Measurements from ENCODE around the gene LTC4S.
"Not testable (repeated sequence)": the region's sequence is repeated elsewhere in the genome, so short reads cannot be mapped to it uniquely, and the experiment has no call there.

LTC4S gene

GRCh38 chr5:179827680-179828079, 33.9 kb downstream of the LTC4S start:
- no peak for DNase-seq

- no peak for DNase-seq
These were observed 35.1 kb downstream of the LTC4S start for GRCh38 chr5:179828756-179829421.

DNA sequence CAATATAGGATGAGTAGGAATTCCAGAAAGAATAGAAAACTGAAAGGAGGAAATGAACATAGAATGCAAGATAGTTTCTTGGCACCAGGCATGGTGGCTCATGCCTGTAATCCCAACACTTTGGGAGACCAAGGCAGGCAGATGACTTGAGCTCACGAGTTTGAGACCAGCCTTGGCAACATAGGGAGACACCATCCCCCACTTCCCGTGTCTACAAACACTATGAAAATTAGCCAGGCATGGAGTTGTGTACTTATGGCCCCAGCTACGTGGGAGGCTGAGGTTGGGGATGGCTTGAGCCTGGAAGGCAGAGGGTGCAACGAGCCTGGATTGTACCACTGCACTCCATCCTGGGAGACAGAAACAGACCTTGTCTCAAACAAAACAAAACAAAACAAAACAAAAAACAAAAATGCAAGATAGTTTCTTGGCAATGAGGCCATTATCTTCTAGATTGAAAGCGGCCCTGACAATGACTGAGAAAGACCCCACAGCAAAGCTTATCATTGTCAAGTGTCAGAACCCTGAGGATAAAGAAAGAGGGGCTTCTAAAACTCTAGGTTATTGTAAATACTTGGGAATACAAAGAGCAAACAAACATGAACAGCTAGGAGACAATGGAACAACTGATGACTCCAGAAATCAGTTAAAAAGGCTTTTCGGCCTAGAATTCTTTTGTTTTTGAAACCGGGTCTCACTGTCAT, 36.1 kb downstream of the LTC4S start:
- DNase-seq, result no peak

GRCh38 chr5:179830818-179831468, 37.2 kb downstream of the LTC4S start:
- no peak for DNase-seq

- no peak for DNase-seq
These were observed 38.4 kb downstream of the LTC4S start for GRCh38 chr5:179832039-179832745.

DNA sequence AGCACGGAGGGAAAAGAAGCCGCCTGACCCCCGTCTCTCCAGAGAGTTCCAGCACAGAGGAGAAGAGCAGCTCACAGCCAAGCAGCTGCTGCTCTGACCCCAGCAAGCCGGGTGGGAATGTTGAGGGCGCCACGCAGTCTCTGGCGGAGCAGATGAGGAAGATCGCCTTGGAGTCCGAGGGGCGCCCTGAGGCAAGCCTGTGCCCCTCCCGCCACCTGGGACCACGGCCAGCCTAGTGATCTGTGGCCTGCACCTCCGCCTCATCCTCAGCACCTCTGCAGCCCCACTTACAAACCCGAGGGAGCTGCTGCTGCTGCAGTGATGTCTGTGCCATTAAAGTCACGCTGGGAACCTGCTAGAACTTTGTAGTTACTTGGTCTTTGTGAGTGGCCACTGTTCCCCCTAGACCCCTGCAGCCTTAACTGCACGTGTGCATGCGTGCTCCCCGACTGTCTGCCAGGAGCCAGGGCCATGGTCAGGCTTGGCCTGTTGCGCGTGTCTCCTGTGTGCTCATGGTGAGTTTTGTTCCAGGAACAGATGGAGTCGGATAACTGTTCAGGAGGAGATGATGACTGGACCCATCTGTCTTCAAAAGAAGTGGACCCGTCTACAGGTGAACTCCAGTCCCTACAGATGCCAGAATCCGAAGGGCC, 39.4 kb downstream of the LTC4S start:
- no peak for DNase-seq

DNA sequence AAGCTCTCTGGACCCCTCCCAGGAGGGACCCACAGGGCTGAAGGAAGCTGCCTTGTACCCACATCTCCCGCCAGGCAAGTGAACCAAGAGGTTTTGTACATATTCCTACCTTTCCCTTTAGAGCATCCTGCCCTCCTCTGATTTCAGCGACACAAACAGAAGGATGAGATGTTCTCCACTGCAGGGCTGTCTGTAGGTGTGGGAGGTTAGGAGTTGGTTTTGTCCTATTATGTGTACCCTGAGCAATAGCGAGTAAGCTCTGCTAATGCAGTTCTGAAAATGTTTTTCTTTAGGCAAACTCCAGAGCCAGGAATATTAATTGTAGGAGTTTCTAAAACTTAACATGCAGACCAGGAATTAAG, 39.9 kb downstream of the LTC4S start:
- DNase-seq, result no peak

DNA sequence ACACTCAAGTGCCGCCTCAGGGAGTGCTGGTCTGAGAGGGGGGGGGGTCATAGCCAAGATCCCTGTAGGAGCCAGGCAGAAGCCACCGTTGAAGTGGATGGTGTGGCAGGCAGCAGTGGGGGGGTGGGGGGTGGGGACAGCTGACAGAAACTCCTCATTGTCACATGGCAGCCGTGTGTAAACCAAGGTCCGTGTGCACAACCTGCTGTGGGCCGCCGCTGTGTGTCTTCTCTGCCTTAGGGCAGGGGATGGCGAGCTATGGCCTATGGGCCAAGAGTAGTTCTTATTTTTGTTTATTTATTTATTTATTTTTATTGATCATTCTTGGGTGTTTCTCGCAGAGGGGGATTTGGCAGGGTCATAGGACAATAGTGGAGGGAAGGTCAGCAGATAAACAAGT, 40.3 kb downstream of the LTC4S start:
- DNase-seq, result no peak

DNA sequence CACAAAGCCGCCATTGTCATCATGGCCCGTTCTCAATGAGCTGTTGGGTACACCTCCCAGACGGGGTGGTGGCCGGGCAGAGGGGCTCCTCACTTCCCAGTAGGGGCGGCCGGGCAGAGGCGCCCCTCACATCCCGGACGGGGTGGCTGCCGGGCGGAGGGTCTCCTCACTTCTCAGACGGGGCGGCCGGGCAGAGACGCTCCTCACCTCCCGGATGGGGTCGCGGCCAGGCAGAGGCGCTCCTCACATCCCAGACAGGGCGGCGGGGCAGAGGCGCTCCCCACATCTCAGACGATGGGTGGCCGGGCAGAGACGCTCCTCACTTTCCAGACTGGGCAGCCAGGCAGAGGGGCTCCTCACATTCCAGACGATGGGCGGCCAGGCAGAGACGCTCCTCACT, 41.1 kb downstream of the LTC4S start:
- not testable (repeated sequence) for DNase-seq

DNA sequence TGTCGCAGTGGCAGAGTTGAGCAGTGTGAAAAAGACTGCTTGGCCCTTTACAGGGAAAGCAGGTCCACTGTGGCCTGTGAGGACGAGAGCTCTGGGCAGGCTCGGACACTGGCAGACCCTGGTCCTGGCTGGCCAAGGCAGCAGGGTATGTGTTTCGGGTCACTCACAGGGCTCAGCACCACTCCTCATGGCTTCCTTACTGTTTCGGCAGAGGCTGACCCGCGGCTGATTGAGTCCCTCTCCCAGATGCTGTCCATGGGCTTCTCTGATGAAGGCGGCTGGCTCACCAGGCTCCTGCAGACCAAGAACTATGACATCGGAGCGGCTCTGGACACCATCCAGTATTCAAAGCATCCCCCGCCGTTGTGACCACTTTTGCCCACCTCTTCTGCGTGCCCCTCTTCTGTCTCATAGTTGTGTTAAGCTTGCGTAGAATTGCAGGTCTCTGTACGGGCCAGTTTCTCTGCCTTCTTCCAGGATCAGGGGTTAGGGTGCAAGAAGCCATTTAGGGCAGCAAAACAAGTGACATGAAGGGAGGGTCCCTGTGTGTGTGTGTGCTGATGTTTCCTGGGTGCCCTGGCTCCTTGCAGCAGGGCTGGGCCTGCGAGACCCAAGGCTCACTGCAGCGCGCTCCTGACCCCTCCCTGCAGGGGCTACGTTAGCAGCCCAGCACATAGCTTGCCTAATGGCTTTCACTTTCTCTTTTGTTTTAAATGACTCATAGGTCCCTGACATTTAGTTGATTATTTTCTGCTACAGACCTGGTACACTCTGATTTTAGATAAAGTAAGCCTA, 42.6 kb downstream of the LTC4S start:
- no peak for DNase-seq

DNA sequence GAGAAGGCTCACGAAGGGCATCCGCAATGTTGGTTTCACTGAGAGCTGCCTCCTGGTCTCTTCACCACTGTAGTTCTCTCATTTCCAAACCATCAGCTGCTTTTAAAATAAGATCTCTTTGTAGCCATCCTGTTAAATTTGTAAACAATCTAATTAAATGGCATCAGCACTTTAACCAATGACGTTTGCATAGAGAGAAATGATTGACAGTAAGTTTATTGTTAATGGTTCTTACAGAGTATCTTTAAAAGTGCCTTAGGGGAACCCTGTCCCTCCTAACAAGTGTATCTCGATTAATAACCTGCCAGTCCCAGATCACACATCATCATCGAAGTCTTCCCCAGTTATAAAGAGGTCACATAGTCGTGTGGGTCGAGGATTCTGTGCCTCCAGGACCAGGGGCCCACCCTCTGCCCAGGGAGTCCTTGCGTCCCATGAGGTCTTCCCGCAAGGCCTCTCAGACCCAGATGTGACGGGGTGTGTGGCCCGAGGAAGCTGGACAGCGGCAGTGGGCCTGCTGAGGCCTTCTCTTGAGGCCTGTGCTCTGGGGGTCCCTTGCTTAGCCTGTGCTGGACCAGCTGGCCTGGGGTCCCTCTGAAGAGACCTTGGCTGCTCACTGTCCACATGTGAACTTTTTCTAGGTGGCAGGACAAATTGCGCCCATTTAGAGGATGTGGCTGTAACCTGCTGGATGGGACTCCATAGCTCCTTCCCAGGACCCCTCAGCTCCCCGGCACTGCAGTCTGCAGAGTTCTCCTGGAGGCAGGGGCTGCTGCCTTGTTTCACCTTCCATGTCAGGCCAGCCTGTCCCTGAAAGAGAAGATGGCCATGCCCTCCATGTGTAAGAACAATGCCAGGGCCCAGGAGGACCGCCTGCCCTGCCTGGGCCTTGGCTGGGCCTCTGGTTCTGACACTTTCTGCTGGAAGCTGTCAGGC, 43.6 kb downstream of the LTC4S start:
- no peak for DNase-seq

DNA sequence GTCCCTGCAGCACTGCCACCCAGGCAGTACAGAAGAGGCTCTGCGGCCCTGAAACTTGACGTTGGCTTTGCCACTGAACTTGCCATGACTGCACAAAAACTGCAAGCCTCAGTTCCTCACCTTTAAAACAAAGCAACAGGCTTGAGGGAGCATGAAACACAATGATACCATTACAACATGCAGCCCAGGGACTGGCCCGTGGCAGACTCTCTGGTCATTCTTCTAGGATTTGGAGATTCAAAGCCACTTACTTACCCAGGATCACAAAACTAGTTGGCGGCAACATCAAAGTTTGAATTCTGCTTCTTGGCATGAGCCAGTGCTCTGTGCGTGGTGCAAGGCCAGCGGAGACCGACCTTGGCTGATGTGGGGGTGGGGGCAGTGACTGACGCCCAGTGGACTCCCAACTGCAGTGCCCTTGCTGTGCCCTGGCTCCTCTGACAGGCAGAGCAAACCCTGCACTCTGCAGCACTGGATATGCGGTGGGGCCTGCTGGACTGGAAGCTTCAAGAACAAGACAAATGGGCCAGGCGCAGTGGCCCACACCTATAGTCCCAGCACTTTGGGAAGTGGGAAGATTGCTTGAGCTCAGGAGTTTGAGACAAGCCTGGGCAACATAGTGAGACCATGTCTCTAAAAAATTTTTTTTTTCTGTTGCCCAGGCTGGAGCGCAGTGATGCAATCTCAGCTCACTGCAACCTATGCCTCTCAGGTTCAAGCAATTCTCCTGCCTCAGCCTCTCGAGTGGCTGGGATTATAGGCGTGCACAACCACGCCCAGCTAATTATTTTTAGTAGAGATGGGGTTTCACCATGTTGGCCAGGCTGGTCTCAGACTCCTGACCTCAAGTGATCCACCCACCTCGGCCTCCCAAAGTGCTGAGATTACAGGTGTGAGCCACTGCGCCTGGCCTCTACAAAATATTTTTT, 45.8 kb downstream of the LTC4S start:
- no peak for DNase-seq

DNA sequence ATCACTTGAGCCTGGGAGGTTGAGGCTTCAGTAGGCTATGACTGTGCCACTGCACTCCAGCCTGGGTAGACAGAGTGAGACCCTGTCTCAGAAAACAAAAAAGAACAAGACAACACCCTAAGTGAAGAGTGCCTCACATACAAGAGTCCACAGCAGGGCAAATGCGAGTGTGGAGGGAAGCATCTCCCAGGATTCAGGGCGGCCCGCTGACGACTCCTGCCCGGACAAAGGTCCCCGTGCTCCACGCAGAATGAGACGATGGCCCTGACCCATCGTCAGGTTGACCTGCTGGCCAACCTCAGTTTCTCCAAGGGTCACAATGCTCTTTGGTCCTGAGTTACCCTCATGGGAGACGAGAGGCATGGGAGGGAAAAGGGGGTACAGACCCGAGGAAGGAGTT, 46.5 kb downstream of the LTC4S start:
- no peak for DNase-seq

GRCh38 chr5:179840766-179841165, 47.0 kb downstream of the LTC4S start:
- no peak for DNase-seq

DNA sequence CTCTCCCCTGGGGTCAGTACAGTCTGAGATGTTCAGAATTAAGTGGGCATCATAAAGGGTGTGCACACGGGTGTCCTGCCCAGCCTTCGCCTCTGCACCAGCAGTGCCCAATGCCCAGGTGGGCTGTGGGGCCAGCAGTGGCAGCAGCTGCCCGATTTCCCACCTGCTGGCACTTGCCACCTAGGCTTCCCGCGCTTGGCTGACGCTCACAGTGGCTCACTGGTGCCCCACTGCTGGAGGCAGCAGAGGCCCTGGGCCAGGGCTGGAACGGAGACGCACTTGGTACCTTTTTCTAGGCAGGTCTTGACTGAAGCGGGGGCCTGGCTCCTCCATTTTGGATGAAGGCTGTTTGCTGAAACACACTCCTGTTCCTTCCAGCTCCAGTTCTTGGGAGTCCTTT, 47.8 kb downstream of the LTC4S start:
- DNase-seq, result no peak

All from retina (tissue), 1 donor.